SU-DHL-6 (cell line): ENCODE measurements around the gene FBXO10.

Source experiments
- H2AFZ ChIP-seq: fragments of 200-600 bp; sonication (generic); 2 replicates; pipeline ENCODE4 v1.6.1; 2014; ENCODE audit warnings: low read depth, mild to moderate bottlenecking, moderate library complexity, mixed read lengths, antibody characterized with exemption, low read length; ENCODE audit not compliant: severe bottlenecking
- H3F3A ChIP-seq: fragments of 200-600 bp; shearing (Covaris generic); 2 replicates; pipeline ENCODE4 v1.6.0; 2016; ENCODE audit warnings: antibody characterized with exemption, mild to moderate bottlenecking; ENCODE audit not compliant: insufficient read depth
- H3K27ac ChIP-seq: fragments of 200-600 bp; sonication (generic); 2 replicates; pipeline ENCODE4 v1.5.1; 2016; ENCODE audit warnings: low read depth, mild to moderate bottlenecking, low read length, moderate library complexity, mixed read lengths
- H3K27me3 ChIP-seq: fragments of 200-600 bp; sonication (generic), shearing (Covaris generic); 2 replicates; pipeline ENCODE4 v1.6.0; 2014; ENCODE audit warnings: mild to moderate bottlenecking, low read length
- H3K36me3 ChIP-seq: fragments of 200-600 bp; sonication (generic); 2 replicates; pipeline ENCODE4 v1.6.1; 2014; ENCODE audit warnings: mild to moderate bottlenecking, low read length, mixed read lengths
- H3K4me2 ChIP-seq: fragments of 300-600, 200-600 bp; shearing (Covaris generic), sonication (generic); 2 replicates; pipeline ENCODE4 v1.6.0; 2014; ENCODE audit warnings: low read length, low read depth, mild to moderate bottlenecking; ENCODE audit not compliant: poor library complexity, severe bottlenecking
- H3K4me3 ChIP-seq: fragments of 200-600 bp; sonication (generic); 2 replicates; pipeline ENCODE4 v1.5.1; 2014; ENCODE audit warnings: antibody characterized with exemption, low read length, mild to moderate bottlenecking, mixed read lengths; ENCODE audit not compliant: insufficient read depth, poor library complexity, severe bottlenecking
- H3K79me2 ChIP-seq: fragments of 200-600 bp; sonication (generic); 2 replicates; pipeline ENCODE4 v1.6.1; 2014; ENCODE audit warnings: mild to moderate bottlenecking, low read length, moderate library complexity; ENCODE audit not compliant: insufficient read depth
- H3K9ac ChIP-seq: fragments of 200-600 bp; sonication (generic); 2 replicates; pipeline ENCODE4 v1.7.0; 2014; ENCODE audit warnings: mild to moderate bottlenecking, low read length
- H3K9me2 ChIP-seq: fragments of 200-600 bp; sonication (generic); replicated peaks from 2 replicates; pipeline ENCODE4 v1.6.1; 2014; ENCODE audit warnings: low read length; ENCODE audit not compliant: insufficient read depth
- H3K9me3 ChIP-seq: fragments of 200-600 bp; sonication (generic); 2 replicates; pipeline ENCODE4 v1.6.1; 2014; ENCODE audit warnings: low read length, mixed read lengths; ENCODE audit not compliant: insufficient read depth
- H4K20me1 ChIP-seq: fragments of 200-600 bp; sonication (generic); 2 replicates; pipeline ENCODE4 v1.6.1; 2014; ENCODE audit warnings: low read depth, mild to moderate bottlenecking, antibody characterized with exemption, low read length, moderate library complexity, mixed read lengths
- CTCF ChIP-seq: fragments of 200-600 bp; sonication (generic); IDR thresholded peaks from one replicate; pipeline ENCODE4 v1.5.1; 2017; ENCODE audit warnings: antibody characterized with exemption, mild to moderate bottlenecking, low read length, moderate library complexity; ENCODE audit not compliant: insufficient read depth, poor library complexity, severe bottlenecking
- EZH2phosphoT487 ChIP-seq: fragments of 200-600 bp; sonication (generic), shearing (Covaris generic); conservative IDR thresholded peaks from 2 replicates; pipeline ENCODE4 v1.6.1; 2018; ENCODE audit warnings: mild to moderate bottlenecking, antibody characterized with exemption, low read length, moderate library complexity, mixed read lengths

The FBXO10 gene

GRCh38 chr9:37575511-37575914, 667 bp downstream of the FBXO10 start:
- Histone ChIP-seq H3K4me3 (peak overlapping the region; percentile 54), H3F3A (peaks cover 20% of the 10 kb centered on the region; the same call in 1 of the 2 replicates), H4K20me1 (0 out of 2 replicates have a peak, but pooled peaks cover 5% of the 10 kb centered on the region), H2AFZ (peak overlapping the region; percentile 10), H3K9me2 (no peaks in the 10 kb centered on the region), H3K79me2 (peaks cover 24% of the 10 kb centered on the region), H3K9me3 (no peaks in the 10 kb centered on the region), H3K4me2 (peak overlapping the region; percentile 67), H3K36me3 (0 out of 2 replicates have a peak, but pooled peaks cover 1% of the 10 kb centered on the region), H3K27me3 (no peaks in the 10 kb centered on the region), H3K27ac (peak overlapping the region; percentile 66), H3K9ac (peak overlapping the region; percentile 61)
- no peak for TF ChIP-seq CTCF
- TF ChIP-seq EZH2phosphoT487: no peak

DNA sequence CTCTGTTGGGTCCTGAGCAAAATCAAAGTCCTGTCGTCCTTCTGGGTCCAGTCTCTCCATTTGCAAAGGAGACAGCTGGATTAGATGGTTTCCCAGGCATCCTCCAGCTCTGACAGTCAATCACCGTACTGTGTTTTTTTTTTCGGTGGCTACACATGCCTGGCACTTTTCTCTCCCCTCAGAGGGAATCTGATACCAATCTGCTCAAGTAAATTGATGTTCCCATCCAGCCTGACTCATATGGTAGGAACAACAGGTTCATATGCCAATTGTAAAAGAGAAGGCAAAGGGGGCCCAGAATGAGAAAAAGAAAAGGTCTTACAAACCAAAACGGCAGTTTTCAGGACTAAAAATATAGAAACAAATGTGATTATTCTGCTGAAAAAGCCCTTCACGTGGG, 1.2 kb downstream of the FBXO10 start:
- peak overlapping the region; percentile 66 for H3K27ac ChIP-seq
- TF ChIP-seq EZH2phosphoT487: no peak
- TF ChIP-seq CTCF: no peak
- H3F3A ChIP-seq: peaks cover 16% of the 10 kb centered on the region; the same call in 1 of the 2 replicates
- H3K4me2 ChIP-seq: peak overlapping the region; percentile 67
- no peaks in the 10 kb centered on the region for H3K9me3 ChIP-seq
- H3K9ac ChIP-seq: peak overlapping the region; percentile 61; the same call in 1 of the 2 replicates
- no peaks in the 10 kb centered on the region for H3K9me2 ChIP-seq
- no peak overlapping the region for H3K4me3 ChIP-seq
- H2AFZ ChIP-seq: no peak overlapping the region
- H3K27me3 ChIP-seq: no peaks in the 10 kb centered on the region
- H4K20me1 ChIP-seq: 0 out of 2 replicates have a peak, but pooled peaks cover 5% of the 10 kb centered on the region
- H3K79me2 ChIP-seq: peaks cover 24% of the 10 kb centered on the region; the same call in 1 of the 2 replicates
- H3K36me3 ChIP-seq: no peaks in the 10 kb centered on the region

GRCh38 chr9:37574241-37574721, 1.9 kb downstream of the FBXO10 start:
- Histone ChIP-seq H3K4me3 (no peak overlapping the region), H3K36me3 (no peaks in the 10 kb centered on the region), H4K20me1 (0 out of 2 replicates have a peak, but pooled peaks cover 5% of the 10 kb centered on the region), H3K9me2 (no peaks in the 10 kb centered on the region), H3K27me3 (no peaks in the 10 kb centered on the region), H3K79me2 (peaks cover 24% of the 10 kb centered on the region; the same call in 1 of the 2 replicates), H3F3A (peaks cover 15% of the 10 kb centered on the region; the same call in 1 of the 2 replicates), H2AFZ (no peak overlapping the region), H3K4me2 (no peak overlapping the region), H3K9ac (no peak overlapping the region), H3K9me3 (no peaks in the 10 kb centered on the region), H3K27ac (no peak overlapping the region)
- TF ChIP-seq EZH2phosphoT487 (no peak), CTCF (no peak)
